ENCODE measurements around the gene ADGRD1. TPM values are rescaled to one million over a fixed set of nuclear protein-coding genes. Genes with fewer than 3 reads are reported as not detected.
A peak's percentile ranks its signal among the peaks of the same experiment; 100 is the strongest.

Gene ADGRD1
- total RNA-seq, 3 donors from 2014 or later, result 11.6 to 47.5 (median 18.7) TPM

DNA sequence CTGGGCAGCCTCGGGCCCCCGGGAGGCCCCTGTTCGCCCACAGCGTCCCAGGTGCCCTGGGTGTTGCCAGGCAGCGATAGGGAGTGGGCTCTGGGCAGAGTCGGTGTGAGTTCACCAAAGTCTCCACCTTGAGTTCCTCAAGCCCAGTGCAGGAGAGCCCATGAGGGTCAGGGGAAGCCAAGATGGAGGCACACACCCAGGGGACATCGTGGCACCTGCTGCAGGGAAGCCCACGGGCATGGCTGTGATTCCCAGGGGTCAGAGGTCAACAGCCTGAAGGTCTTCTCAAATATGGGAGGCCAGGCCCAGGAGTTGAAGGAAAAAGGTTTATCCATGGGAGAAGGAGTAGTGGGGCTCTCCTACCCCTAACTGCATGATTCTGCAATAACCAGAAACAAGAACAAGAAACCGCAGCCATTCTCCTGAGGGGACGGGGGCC, 148.8 kb downstream of the ADGRD1 start:
- H3K27ac ChIP-seq, result no peak overlapping the region
- H3K9me3 ChIP-seq, result no peaks in the 10 kb centered on the region
- peak in 1 of 2 donors; percentile 14 for DNase-seq (ENCODE audit: low spot score in 2 of 2)
- no peaks in the 10 kb centered on the region for H3K36me3 ChIP-seq
- no peaks in the 10 kb centered on the region for H3K4me1 ChIP-seq
- peaks cover 0 to 7% of the 10 kb centered on the region in 2 donors for H3K27me3 ChIP-seq
- intact Hi-C loops (cut with DNase I; ENCODE audit: low total_unique reads), result no loop called here
- TF ChIP-seq CTCF (IDR thresholded peaks at IDR 0.05) (no peak), POLR2A (IDR thresholded peaks at IDR 0.05) (no peak), POLR2AphosphoS5 (IDR thresholded peaks at IDR 0.05) (no peak)
- H3K4me3 ChIP-seq, result no peak overlapping the region

DNA sequence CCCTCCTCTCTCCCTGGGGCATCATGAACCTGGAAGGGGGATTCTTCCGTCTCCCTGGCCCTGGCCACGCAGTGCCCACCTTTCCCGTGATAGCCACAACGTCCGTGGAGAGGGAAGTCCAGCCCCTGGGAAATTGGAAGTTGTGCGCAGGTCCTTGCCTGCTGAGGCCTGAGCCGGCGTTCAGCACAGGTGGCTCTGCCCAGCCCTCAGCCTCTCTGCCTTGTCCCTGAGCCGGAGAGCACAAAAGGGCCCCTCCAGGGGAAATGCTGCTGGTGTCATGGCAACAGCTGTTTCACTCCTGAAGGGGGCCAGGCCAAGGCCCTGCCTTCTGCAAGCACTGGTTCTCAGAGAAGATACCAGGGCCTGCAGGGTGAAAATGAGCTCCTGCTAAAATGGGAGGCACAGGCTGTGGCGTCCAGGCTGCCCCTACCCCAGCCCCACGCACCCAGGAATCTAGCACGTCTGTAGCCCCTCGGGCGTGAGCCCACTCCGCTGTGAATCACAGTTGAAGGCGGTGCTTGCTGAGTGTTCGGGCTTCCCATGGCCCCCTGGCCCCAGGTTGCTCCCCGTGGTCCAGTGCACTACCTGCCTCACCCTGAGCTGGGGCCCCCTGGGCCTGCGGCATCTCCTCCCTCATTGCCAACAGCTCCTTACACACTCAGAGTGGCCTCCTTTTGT, 149.4 kb downstream of the ADGRD1 start:
- Histone ChIP-seq H3K27me3 (peaks cover 0 to 7% of the 10 kb centered on the region in 2 donors), H3K4me1 (no peaks in the 10 kb centered on the region), H3K27ac (no peak overlapping the region), H3K9me3 (no peaks in the 10 kb centered on the region), H3K4me3 (no peak overlapping the region), H3K36me3 (no peaks in the 10 kb centered on the region)
- DNase-seq (ENCODE audit: low spot score in 2 of 2), result peak in 1 of 2 donors; percentile 34
- TF ChIP-seq POLR2AphosphoS5 (IDR thresholded peaks at IDR 0.05), result no peak
- TF ChIP-seq CTCF (IDR thresholded peaks at IDR 0.05), result no peak
- TF ChIP-seq POLR2A (IDR thresholded peaks at IDR 0.05), result no peak
- intact Hi-C loops (cut with DNase I; ENCODE audit: low total_unique reads), result no loop called here

- Histone ChIP-seq H3K27me3 (peaks cover 0 to 7% of the 10 kb centered on the region in 2 donors), H3K4me1 (no peaks in the 10 kb centered on the region), H3K4me3 (no peak overlapping the region), H3K27ac (no peak overlapping the region), H3K9me3 (no peaks in the 10 kb centered on the region), H3K36me3 (no peaks in the 10 kb centered on the region)
- DNase-seq (ENCODE audit: low spot score in 2 of 2), result peak in 1 of 2 donors; percentile 46
- intact Hi-C loops (cut with DNase I; ENCODE audit: low total_unique reads), result no loop called here
- no peak for TF ChIP-seq POLR2A (IDR thresholded peaks at IDR 0.05)
- TF ChIP-seq CTCF (IDR thresholded peaks at IDR 0.05), result no peak
- no peak for TF ChIP-seq POLR2AphosphoS5 (IDR thresholded peaks at IDR 0.05)
Measured at GRCh38 chr12:131103669-131104462, 150.2 kb downstream of the ADGRD1 start.

DNA sequence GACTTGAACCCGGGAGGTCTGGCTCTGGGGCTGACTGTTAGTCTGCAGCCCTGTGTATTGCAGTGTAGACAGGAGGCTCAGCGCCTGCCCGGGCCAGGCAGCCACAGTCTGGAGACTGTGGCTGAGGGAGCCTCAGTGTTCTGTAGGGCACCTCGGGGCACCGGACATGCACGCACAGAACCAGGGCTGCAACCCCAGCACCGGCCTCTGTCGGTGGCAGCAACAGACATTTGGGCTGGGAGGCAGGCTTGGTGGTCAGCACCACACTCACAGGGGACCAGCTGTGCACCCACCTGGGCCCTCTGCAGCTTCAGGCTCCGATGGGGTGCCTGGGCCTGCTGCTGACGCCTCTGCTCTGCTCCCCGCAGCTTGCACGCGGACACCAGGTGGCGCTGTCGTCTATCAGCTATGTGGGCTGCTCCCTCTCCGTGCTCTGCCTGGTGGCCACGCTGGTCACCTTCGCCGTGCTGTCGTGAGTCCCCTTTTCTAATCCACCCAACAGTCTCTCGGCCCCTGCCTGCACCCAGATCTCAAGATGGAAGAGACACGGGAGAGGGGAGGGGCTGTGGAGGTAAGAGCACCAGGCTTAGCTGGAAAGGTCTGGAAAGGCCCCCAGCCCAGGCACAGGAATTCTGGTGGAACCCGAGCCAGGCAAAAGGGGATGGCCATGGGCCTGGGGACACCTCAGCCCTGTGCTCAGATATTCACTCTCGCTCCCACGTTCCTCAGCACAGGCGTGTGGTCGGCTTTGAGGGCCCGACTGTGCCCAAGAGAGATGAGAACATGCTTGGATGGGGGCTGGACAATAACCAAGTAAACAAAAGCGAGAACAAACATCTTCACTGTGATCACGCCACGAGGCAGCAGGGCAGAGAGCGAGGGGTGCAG, 151.0 kb downstream of the ADGRD1 start:
- Histone ChIP-seq H3K27ac (no peak overlapping the region), H3K4me3 (no peak overlapping the region), H3K4me1 (no peaks in the 10 kb centered on the region), H3K36me3 (no peaks in the 10 kb centered on the region), H3K27me3 (peaks cover 0 to 7% of the 10 kb centered on the region in 2 donors), H3K9me3 (no peaks in the 10 kb centered on the region)
- intact Hi-C loops (cut with DNase I; ENCODE audit: low total_unique reads), result no loop called here
- DNase-seq (ENCODE audit: low spot score in 2 of 2), result peak; percentile 48 to 85
- no peak for TF ChIP-seq POLR2AphosphoS5 (IDR thresholded peaks at IDR 0.05)
- TF ChIP-seq POLR2A (IDR thresholded peaks at IDR 0.05), result no peak
- peak; percentile 48 to 93 (median 77) for TF ChIP-seq CTCF (IDR thresholded peaks at IDR 0.05)

Measured in breast epithelium (tissue), 4 donors.